Upper lobe of left lung (tissue), 4 donors: ENCODE results near the gene PIK3CD.

Experiments used
- CTCF ChIP-seq, 6 experiments: fragments of 450-650 bp in 4 of 6; fragments of 200-600 bp in 2 of 6; sonication (generic) in 2 of 6; IDR thresholded peaks; one replicate each; pipeline ENCODE4 v1.5.1; 2016 to 2019; ENCODE audit warnings: antibody characterized with exemption in 6 of 6
- POLR2A ChIP-seq, 4 donors: fragments of 450-650 bp; IDR thresholded peaks; one replicate each; pipeline ENCODE4 v1.5.1; 2016 to 2017; ENCODE audit warnings: antibody characterized with exemption in 4 of 4, mild to moderate bottlenecking in 2 of 4

GRCh38 chr1:9610548-9610947 is 41.0 kb upstream of the PIK3CD start:
- TF ChIP-seq POLR2A (IDR thresholded peaks at IDR 0.05): no peak
- no peak for TF ChIP-seq CTCF (IDR thresholded peaks at IDR 0.05)
